Ovary (tissue), 9 donors: Measurements from ENCODE around the gene CELF2. TPM values are rescaled to one million over a fixed set of nuclear protein-coding genes. Genes with fewer than 3 reads are reported as not detected.

Experiments used
- DNase-seq, 5 donors: peaks; one replicate each; pipeline ENCODE4 v3.0.0-alpha.2; 2019 to 2020
- H3K27ac ChIP-seq, 2 donors: fragments of 200-600 bp; one replicate each; pipeline versions ENCODE4 v1.5.1 to v1.8.0; 2019 to 2022
- H3K27me3 ChIP-seq: fragments of 200-600 bp; one replicate; pipeline ENCODE4 v1.8.0; 2022
- H3K36me3 ChIP-seq: fragments of 200-600 bp; sonication (generic); one replicate; pipeline ENCODE4 v1.5.1; 2019
- H3K4me1 ChIP-seq: one replicate; pipeline ENCODE4 v1.8.1; 2013; ENCODE audit warnings: mild to moderate bottlenecking, moderate library complexity; ENCODE audit not compliant: insufficient read depth
- H3K4me3 ChIP-seq: fragments of 200-600 bp; sonication (generic); one replicate; pipeline ENCODE4 v1.5.1; 2017
- H3K9me3 ChIP-seq, 2 donors: fragments of 200-600 bp in 1 of 2; sonication (generic) in 1 of 2; one replicate each; pipeline versions ENCODE4 v1.5.1 to v1.8.1; 2013 to 2019; ENCODE audit warnings: mild to moderate bottlenecking in 1 of 2, moderate library complexity in 1 of 2
- CTCF ChIP-seq, 3 donors: fragments of 450-650 bp in 2 of 3; fragments of 200-600 bp in 1 of 3; IDR thresholded peaks; one replicate each; pipeline versions ENCODE4 v1.5.1 to v1.8.0; 2016 to 2022; ENCODE audit warnings: antibody characterized with exemption in 3 of 3, mild to moderate bottlenecking in 1 of 3
- EP300 ChIP-seq: sonication (generic); formaldehyde crosslinking; IDR thresholded peaks from one replicate; pipeline ENCODE4 v1.6.1; 2017; ENCODE audit warnings: antibody characterized with exemption
- POLR2A ChIP-seq: fragments of 450-650 bp; IDR thresholded peaks from one replicate; pipeline ENCODE4 v1.6.1; 2017; ENCODE audit warnings: antibody characterized with exemption, mild to moderate bottlenecking, moderate library complexity
- WGBS, 3 donors: extraction: QIAGEN DNeasy Blood & Tissue Kit in 1 of 3; methylation state at CpG; one replicate each; pipeline versions ENCODE4 v1.1.5 to v1.1.7; 2013 to 2017; 5-methylcytosine and 5-hydroxymethylcytosine counted together
- intact Hi-C, 4 donors: fragments of 100-400 bp; cut with DNase I; formaldehyde crosslinking; loops; one replicate each; pipeline versions ENCODE4 v1.11.0 to v1.15.1; 2022 to 2023
- polyA plus RNA-seq, 2 donors: library from polyadenylated mRNA; stranded (reverse); fragments of 200-250 nt in 1 of 2; fragments of 350-450 nt in 1 of 2; fragmentation: Illumina TruSeq in 1 of 2; extraction: RNeasy Lipid Tissue Mini Kit (QIAGEN cat#74804) in 1 of 2; gene quantifications; one replicate each; pipeline ENCODE4 v1.2.3, GENCODE V29; 2013 to 2014
- total RNA-seq, 7 donors: library from RNA; depleted of rRNA in 2 of 7; stranded (reverse); fragments of >200 nt in 2 of 7; fragmentation: NEBNext Ultra II Directional in 3 of 7; extraction: Animal tissue kit (Norgen Biotek cat#: 25700) in 3 of 7; gene quantifications; one replicate each; pipeline versions ENCODE4 v1.1.0 to v1.2.4, GENCODE V29; 2016 to 2023
- donor health status: DM: no; HTN: no; CAD: no; lungs with moderate emphysema.
- donor health status: DM: no; HTN: no; CAD: no.
- donor health status: Bipolar disorder and iron deficiency.
- donor health status: DM: yes; HTN: yes; CAD: no.
- donor health status: DM: no; HTN: no; CAD: no.
- donor health status: DM: yes; HTN: yes; CAD: no.

The CELF2 gene
- total and polyA plus RNA-seq, 9 donors = 38.8 to 107 (median 69.0) TPM

GRCh38 chr10:11204351-11204942, 186.8 kb downstream of the CELF2 start:
- Histone ChIP-seq H3K27ac (no peak overlapping the region), H3K9me3 (no peaks in the 10 kb centered on the region), H3K4me1 (no peaks in the 10 kb centered on the region), H3K36me3 (no peaks in the 10 kb centered on the region), H3K27me3 (no peaks in the 10 kb centered on the region), H3K4me3 (no peak overlapping the region)
- intact Hi-C loops = no loop called here
- no peak for DNase-seq
- 75 to 78% (median 76%) methylated on average over 19 of the region's 19 CpGs for WGBS, 3 donors
- TF ChIP-seq POLR2A (no peak), EP300 (no peak), CTCF (IDR thresholded peaks at IDR 0.05) (no peak)

- intact Hi-C loops = no loop called here
- 95 to 96% (median 95%) methylated on average over 13 of the region's 13 CpGs for WGBS, 3 donors
- no peak for TF ChIP-seq CTCF (IDR thresholded peaks at IDR 0.05)
- no peak for TF ChIP-seq EP300
- TF ChIP-seq POLR2A = no peak
- H3K36me3 ChIP-seq = no peaks in the 10 kb centered on the region
- no peak overlapping the region for H3K27ac ChIP-seq
- no peaks in the 10 kb centered on the region for H3K27me3 ChIP-seq
- H3K4me1 ChIP-seq = no peaks in the 10 kb centered on the region
- H3K4me3 ChIP-seq = no peak overlapping the region
- no peak for DNase-seq
- H3K9me3 ChIP-seq = no peaks in the 10 kb centered on the region
Observed at GRCh38 chr10:11205030-11205772, 187.5 kb downstream of the CELF2 start.

- TF ChIP-seq EP300 (no peak), POLR2A (no peak), CTCF (IDR thresholded peaks at IDR 0.05) (no peak)
- no peaks in the 10 kb centered on the region for H3K9me3 ChIP-seq
- no peaks in the 10 kb centered on the region for H3K36me3 ChIP-seq
- WGBS, 3 donors = 76 to 83% (median 79%) methylated on average over 14 of the region's 14 CpGs
- DNase-seq = no peak
- H3K27me3 ChIP-seq = no peaks in the 10 kb centered on the region
- H3K4me1 ChIP-seq = peaks cover 2% of the 10 kb centered on the region
- H3K4me3 ChIP-seq = no peak overlapping the region
- intact Hi-C loops = no loop called here
- H3K27ac ChIP-seq = no peak overlapping the region
Observed at GRCh38 chr10:11206676-11207559, 189.2 kb downstream of the CELF2 start.

GRCh38 chr10:11207560-11207844, 189.8 kb downstream of the CELF2 start:
- TF ChIP-seq EP300 = no peak
- TF ChIP-seq CTCF (IDR thresholded peaks at IDR 0.05) = no peak
- no peak for TF ChIP-seq POLR2A
- no peak for DNase-seq
- no peaks in the 10 kb centered on the region for H3K36me3 ChIP-seq
- no peak overlapping the region for H3K27ac ChIP-seq
- peaks cover 2% of the 10 kb centered on the region for H3K4me1 ChIP-seq
- 92 to 96% (median 93%) methylated on average over 15 of the region's 15 CpGs for WGBS, 3 donors
- H3K9me3 ChIP-seq = no peaks in the 10 kb centered on the region
- no peaks in the 10 kb centered on the region for H3K27me3 ChIP-seq
- H3K4me3 ChIP-seq = no peak overlapping the region
- intact Hi-C loops = no loop called here
